Activated CD4-positive, alpha-beta memory T cell treated with anti-CD3 and anti-CD28 coated beads for 36 hours (primary cell): Measurements from ENCODE around the gene CYP20A1. TPM values are rescaled to one million over a fixed set of nuclear protein-coding genes. Genes with fewer than 3 reads are reported as not detected.
A peak's percentile ranks its signal among the peaks of the same experiment; 100 is the strongest.
"Not testable (repeated sequence)": the region's sequence is repeated elsewhere in the genome, so short reads cannot be mapped to it uniquely, and the experiment has no call there.

Experiments used
- CTCF ChIA-PET: fragments of 350-600 bp; sonication (Branson Sonifier 250); formaldehyde crosslinking; loops from one replicate; lab custom pipeline; 2021; ENCODE audit warnings: antibody characterized with exemption, inconsistent platforms; lab: Charles Lee
- POLR2A ChIA-PET: fragments of 350-600 bp; sonication (Branson Sonifier 250); formaldehyde crosslinking; loops from one replicate; lab custom pipeline; 2021; ENCODE audit warnings: antibody characterized with exemption; lab: Charles Lee
- DNase-seq: peaks from one replicate; pipeline ENCODE4 v3.0.0-alpha.2; 2020
- H3K27ac Mint-ChIP-seq: one replicate; pipeline ENCODE4 v1.8.0; 2021; ENCODE audit warnings: mixed read lengths
- H3K27me3 Mint-ChIP-seq: one replicate; pipeline ENCODE4 v1.8.0; 2021; ENCODE audit warnings: mixed read lengths
- H3K36me3 Mint-ChIP-seq: one replicate; pipeline ENCODE4 v1.8.0; 2021; ENCODE audit warnings: mixed read lengths
- H3K4me1 Mint-ChIP-seq: one replicate; pipeline ENCODE4 v1.8.0; 2021; ENCODE audit warnings: low read depth, mixed read lengths
- H3K4me3 Mint-ChIP-seq: one replicate; pipeline ENCODE4 v1.8.0; 2021; ENCODE audit warnings: mild to moderate bottlenecking, mixed read lengths
- H3K9me3 Mint-ChIP-seq: one replicate; pipeline ENCODE4 v1.8.0; 2021; ENCODE audit warnings: mixed read lengths
- intact Hi-C: fragments of 100-400 bp; cut with micrococcal nuclease; formaldehyde crosslinking; loops from one replicate; pipeline ENCODE4 v1.15.1; 2023
- total RNA-seq, 2 experiments: library from RNA; stranded (reverse); gene quantifications; one replicate each; pipeline ENCODE4 v1.2.3, GENCODE V29; 2021

CYP20A1 gene
- total RNA-seq, 2 experiments from 2014 or later: 22.1 to 24.4 TPM

DNA sequence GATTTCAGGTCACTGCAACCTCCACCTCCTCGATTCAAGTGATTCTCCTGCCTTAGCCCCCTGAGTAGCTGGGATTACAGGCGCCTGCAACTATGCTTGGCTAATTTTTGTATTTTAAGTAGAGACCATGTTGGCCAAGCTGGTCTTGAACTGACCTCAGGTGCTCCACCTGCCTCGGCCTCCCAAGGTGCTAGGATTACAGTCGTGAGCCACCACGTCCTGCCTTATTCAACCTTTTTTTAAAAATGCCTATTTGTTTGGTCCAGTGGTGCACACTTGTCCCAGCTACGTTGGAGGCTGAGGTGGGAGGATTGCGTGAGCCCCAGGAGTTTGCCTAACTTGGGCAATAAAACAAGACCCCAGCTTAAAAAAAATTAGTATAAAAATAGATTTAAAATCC is 43.3 kb downstream of the CYP20A1 start:
- POLR2A ChIA-PET: no interaction called here
- no peaks in the 10 kb centered on the region for H3K27me3 Mint-ChIP-seq
- peaks cover 31% of the 10 kb centered on the region for H3K36me3 Mint-ChIP-seq
- CTCF ChIA-PET: interaction anchor here (0.6 kb wide), 1 partner anchor 19 kb away, joined by 3 read pairs; no protein-coding TSS in a partner anchor
- intact Hi-C loops: no loop called here
- no peaks in the 10 kb centered on the region for H3K9me3 Mint-ChIP-seq
- no peaks in the 10 kb centered on the region for H3K4me1 Mint-ChIP-seq
- H3K27ac Mint-ChIP-seq: no peak overlapping the region
- no peak for DNase-seq
- H3K4me3 Mint-ChIP-seq: no peak overlapping the region

DNA sequence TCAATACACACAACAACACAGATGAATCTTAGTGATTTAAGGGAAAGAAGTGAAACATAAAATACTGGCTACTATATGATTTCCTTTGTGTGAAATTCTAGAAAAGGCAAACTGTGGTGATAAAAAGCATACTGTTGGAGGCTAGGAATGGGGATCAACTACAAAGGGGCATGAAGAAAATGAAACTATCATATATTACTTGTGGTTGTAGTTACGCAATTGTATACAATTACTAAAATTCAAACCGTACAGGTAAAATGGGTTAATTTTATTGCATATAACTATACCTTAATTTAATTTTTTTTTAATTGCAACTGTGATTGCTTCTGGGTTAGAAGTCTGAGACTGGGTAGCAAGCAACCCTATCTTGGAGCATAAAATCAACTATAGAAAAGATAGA is 47.7 kb downstream of the CYP20A1 start:
- Mint-ChIP-seq H3K9me3 (no peaks in the 10 kb centered on the region), H3K27me3 (no peaks in the 10 kb centered on the region), H3K27ac (no peak overlapping the region), H3K36me3 (peaks cover 22% of the 10 kb centered on the region), H3K4me1 (no peaks in the 10 kb centered on the region), H3K4me3 (no peak overlapping the region)
- intact Hi-C loops: no loop called here
- ChIA-PET POLR2A (no interaction called here), CTCF (no interaction called here)
- DNase-seq: no peak

DNA sequence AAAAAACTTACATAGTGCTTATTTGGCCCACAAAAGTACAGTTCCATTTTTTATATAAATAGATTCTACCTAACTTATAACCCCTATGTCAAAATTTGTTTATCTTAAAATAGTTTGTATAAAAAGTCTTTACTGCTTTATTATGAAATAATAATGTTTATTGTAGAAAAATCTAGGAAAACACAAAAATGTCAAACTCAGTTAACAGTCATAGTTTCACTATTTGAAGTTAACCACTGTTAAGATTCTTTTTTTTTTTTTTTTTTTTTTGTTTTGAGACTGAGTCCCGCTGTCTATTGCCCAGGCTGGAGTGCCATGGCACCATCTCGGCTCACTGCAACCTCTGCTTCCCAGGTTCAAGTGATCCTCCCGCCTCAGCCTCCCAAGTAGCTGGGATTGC is 62.8 kb downstream of the CYP20A1 start:
- POLR2A ChIA-PET: interaction anchor here (0.7 kb wide), 1 partner anchor 81 kb away, joined by 5 read pairs; no protein-coding TSS in a partner anchor
- no peak for DNase-seq
- CTCF ChIA-PET: no interaction called here
- Mint-ChIP-seq H3K27me3 (no peaks in the 10 kb centered on the region), H3K27ac (no peak overlapping the region), H3K36me3 (peaks cover 6% of the 10 kb centered on the region), H3K4me1 (no peaks in the 10 kb centered on the region), H3K4me3 (no peak overlapping the region), H3K9me3 (no peaks in the 10 kb centered on the region)
- intact Hi-C loops: no loop called here

DNA sequence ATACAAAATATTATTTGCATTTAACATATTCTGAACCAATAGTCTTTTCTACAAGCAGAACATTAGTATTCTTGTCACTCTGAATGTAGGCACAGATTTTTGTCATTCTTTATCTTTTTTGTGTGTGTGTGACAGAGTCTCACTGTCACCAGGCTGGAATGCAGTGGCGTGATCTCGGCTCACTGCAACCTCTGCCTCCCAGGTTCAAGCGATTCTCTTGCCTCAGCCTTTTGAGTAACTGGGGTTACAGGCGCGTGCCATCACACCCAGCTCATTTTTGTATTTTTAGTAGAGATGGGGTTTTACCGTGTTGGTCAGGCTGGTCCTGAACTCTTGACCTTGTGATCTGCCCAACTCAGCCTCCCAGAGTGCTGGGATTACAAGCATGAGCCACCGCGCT is 63.8 kb downstream of the CYP20A1 start:
- H3K27me3 Mint-ChIP-seq, H3K9me3 Mint-ChIP-seq, CTCF ChIA-PET, H3K27ac Mint-ChIP-seq, DNase-seq, POLR2A ChIA-PET, H3K4me3 Mint-ChIP-seq, H3K4me1 Mint-ChIP-seq, intact Hi-C loops: not testable (repeated sequence)
- peaks cover 12% of the 10 kb centered on the region for H3K36me3 Mint-ChIP-seq

DNA sequence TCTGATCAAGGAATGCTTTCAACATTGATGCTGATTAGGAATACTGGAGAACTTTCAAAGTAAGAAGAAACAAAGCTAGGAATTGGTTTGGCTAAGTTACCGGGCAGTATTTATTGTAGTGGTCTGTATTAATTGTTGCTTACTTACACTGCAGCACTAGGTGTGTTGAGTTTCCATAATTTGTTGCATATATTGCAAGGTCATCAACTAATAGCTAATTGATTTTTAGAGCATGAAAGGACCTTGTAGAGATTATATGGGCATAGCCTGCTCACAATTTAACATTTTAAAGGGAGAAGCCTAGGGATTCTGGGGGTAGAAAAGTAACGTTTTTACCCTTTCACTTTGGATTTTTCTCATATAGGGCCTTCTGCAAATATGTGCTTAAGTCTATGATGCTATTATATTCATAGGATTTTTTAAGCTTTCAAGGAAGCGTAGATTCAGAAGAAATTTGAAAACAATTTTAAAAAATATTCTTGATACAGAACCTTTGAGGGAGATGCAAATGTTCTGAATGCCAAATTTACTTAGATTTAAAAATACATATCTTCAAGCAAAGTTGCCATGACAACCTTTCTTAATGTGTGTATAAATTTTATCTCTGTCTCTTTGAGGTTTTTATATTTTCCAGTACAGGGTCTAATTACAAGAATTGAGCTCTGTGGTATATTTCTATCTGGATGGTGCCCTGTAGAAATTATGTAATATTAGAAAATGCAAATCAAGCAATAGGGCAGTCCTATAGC is 72.0 kb downstream of the CYP20A1 start:
- intact Hi-C loops: no loop called here
- ChIA-PET POLR2A (no interaction called here), CTCF (no interaction called here)
- Mint-ChIP-seq H3K27me3 (no peaks in the 10 kb centered on the region), H3K27ac (no peak overlapping the region), H3K4me1 (no peaks in the 10 kb centered on the region), H3K36me3 (peaks cover 28% of the 10 kb centered on the region), H3K9me3 (peaks cover 5% of the 10 kb centered on the region), H3K4me3 (no peak overlapping the region)
- no peak for DNase-seq

DNA sequence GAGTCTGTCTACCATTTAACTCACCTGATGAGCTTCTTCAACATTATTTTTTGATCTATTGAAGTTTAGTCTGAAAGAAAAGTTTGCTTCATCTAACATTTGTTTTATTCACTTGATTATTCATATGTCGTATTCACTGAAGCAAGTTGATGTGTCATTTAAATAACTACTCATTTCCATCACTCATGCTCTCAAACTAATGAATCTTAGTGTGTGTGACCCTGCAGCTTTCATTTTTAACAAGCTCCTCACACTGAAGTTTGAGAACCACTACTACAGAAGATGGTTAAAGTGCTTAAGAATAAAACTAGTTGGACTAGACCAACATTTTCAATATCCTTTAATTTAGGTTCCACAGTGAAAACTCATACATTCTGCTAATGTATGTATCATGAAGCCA is 87.5 kb downstream of the CYP20A1 start:
- CTCF ChIA-PET: interaction anchor here (0.7 to 1.4 kb wide), 4 partner anchors 10 to 128 kb away, joined by 3 to 5 read pairs (median 4); no protein-coding TSS in a partner anchor
- Mint-ChIP-seq H3K27me3 (no peaks in the 10 kb centered on the region), H3K27ac (peak overlapping the region; percentile 13), H3K9me3 (no peaks in the 10 kb centered on the region), H3K4me3 (no peak overlapping the region), H3K4me1 (peaks cover 31% of the 10 kb centered on the region), H3K36me3 (peaks cover 4% of the 10 kb centered on the region)
- intact Hi-C loops: loop anchor here (5.0 to 10.0 kb wide), 3 partner anchors 312 to 488 kb away; partner anchors contain the start of genes CARF, NBEAL1 and WDR12
- POLR2A ChIA-PET: no interaction called here
- no peak for DNase-seq

DNA sequence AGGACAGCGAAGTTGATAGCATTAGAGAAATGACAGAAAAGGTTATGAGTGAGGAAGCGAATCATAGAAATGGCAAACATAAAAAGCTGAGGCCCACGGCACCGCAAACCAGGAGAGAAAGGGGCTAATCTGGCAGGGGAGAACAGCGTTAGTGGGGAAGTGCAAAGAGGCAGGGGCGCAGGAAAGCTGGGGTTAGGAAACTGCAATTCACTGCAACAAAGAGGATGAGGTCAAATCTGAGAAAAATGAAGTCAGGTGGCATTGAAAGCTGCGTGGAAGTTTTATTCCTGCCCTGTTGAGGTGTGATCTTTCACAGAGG is 88.7 kb downstream of the CYP20A1 start:
- peaks cover 4% of the 10 kb centered on the region for H3K36me3 Mint-ChIP-seq
- ChIA-PET CTCF (no interaction called here), POLR2A (interaction anchor here (1.5 kb wide), 1 partner anchor 88 kb away, joined by 4 read pairs; no protein-coding TSS in a partner anchor)
- H3K9me3 Mint-ChIP-seq: no peaks in the 10 kb centered on the region
- intact Hi-C loops: loop anchor here (5.0 to 10.0 kb wide), 3 partner anchors 313 to 487 kb away; partner anchors contain the start of genes CARF, NBEAL1 and WDR12
- peak overlapping the region; percentile 55 for H3K27ac Mint-ChIP-seq
- peaks cover 33% of the 10 kb centered on the region for H3K4me1 Mint-ChIP-seq
- peak overlapping the region; percentile 82 for H3K4me3 Mint-ChIP-seq
- H3K27me3 Mint-ChIP-seq: no peaks in the 10 kb centered on the region
- DNase-seq: peak; percentile 27

DNA sequence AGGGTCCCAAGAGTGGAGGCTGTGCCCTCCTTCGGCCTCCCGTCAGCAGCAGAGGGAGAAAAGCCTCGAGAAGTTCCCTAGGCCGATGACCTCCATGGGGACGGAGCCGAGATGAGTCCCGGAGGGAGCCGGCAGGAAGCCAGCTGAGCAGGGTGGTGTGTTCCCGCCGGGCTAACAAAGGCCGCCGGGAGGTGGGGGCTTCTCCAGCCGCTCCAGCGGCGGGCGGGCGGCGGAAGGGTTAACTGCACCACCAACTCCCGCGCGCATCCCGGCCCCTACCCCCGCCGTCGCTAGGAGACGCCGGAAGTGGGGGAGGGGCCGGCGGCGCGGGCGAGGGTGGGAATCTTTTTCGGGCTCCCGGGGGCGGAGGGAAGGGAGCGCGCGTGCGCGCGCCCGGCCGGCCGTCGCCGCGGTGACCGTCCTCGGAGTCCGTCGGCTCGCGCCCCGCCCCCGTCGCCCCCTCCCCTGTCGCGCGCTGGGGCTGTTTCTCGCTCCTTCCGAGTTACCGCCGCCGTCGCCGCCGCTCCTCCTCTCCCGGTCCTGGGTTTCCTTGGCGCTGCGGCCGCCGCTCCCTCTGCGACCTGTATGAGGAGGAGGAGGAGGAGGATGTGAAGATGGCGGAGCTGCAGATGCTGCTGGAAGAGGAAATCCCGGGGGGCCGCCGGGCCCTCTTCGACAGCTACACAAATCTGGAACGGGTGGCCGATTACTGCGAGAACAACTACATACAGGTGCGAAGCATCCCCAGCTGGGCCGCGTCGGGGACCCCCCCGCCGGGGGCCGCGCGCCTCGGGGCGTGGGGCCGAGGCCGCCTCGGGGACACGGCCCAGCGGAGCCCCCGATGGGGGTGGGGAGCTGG is 89.3 kb downstream of the CYP20A1 start, which contains the start of gene ABI2:
Gene ABI2, plus strand, starts transcription at position 494 of the 859 bp plus-strand sequence. Its CDS starts 121 bp downstream, at position 615.
- Mint-ChIP-seq H3K4me1 (peaks cover 33% of the 10 kb centered on the region), H3K4me3 (peak within 1 kb of the TSS; percentile 86), H3K27ac (peak within 1 kb of the TSS; percentile 79), H3K36me3 (peaks cover 4% of the 10 kb centered on the region), H3K9me3 (no peaks in the 10 kb centered on the region), H3K27me3 (no peaks in the 10 kb centered on the region)
- intact Hi-C loops: loop anchor here (1.0 to 10.0 kb wide), 4 partner anchors 89 to 487 kb away; partner anchors contain the start of genes CARF, CYP20A1, NBEAL1 and WDR12
- ChIA-PET POLR2A (interaction anchor here (0.9 to 1.5 kb wide), 2 partner anchors 89 to 423 kb away, joined by 3 to 4 read pairs; no protein-coding TSS in a partner anchor), CTCF (no interaction called here)
- DNase-seq: peak; percentile 76

DNA sequence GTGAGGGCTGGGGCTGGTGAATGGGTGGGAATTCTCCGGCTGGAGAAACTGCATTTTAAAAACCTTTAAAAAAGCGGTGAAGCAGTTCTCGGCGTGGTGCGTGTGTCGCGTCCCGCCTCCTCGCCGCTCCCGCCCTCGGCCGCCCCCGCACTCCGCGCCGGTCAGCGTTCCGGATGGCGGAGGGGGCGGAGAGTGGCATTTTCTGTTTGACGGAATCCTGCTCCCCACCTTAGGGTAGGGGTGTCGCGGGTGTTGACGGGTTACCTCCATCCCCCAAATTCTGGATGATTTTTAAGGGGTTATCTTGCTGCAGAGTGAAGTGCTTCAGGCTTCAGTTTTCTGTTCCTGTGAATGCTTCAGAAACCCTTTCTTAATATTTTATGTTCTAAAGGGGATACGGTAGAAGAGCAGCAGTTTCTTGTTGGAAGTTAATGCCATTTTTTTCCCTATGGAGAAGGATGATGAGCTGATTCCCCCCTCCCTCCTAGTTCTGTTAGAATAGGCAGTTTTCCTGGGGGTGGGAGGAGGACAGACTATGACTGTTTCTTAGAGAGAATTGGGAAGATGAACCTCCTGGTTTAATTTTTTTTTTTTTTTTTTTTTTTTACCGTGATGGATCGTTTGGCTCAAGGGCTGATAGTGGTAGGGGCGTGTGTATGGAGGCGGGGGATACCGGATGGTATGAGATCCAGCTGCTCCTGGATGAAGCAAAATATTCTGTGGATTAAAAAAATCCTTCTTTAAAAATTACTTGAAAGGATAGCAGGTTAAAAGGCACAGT is 90.1 kb downstream of the CYP20A1 start:
- no peaks in the 10 kb centered on the region for H3K9me3 Mint-ChIP-seq
- peak overlapping the region; percentile 74 for H3K27ac Mint-ChIP-seq
- intact Hi-C loops: loop anchor here (1.0 to 10.0 kb wide), 4 partner anchors 90 to 486 kb away; partner anchors contain the start of genes CARF, CYP20A1, NBEAL1 and WDR12

DNA sequence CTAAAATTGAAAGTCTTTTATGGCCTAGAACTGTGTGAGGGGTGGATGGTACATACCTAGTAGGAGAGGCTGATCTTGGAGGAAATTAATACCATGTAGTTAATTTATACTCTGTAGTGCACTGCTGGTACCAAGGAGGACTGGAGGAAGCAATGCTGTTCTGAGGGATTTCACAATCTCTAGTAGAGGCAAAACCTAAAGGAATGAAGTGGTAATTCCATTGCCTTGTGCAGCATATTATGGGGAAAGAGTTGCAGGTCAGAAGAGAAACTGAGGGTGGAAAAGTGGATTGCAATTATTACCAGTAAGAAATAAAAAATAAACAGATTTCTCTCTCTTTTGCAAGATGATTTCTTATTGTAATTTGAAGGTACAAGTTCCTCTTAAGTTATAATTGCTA is 91.6 kb downstream of the CYP20A1 start:
- intact Hi-C loops: no loop called here
- Mint-ChIP-seq H3K27ac (no peak overlapping the region), H3K4me3 (peak overlapping the region; percentile 86), H3K27me3 (no peaks in the 10 kb centered on the region), H3K4me1 (peaks cover 37% of the 10 kb centered on the region), H3K36me3 (peaks cover 8% of the 10 kb centered on the region), H3K9me3 (no peaks in the 10 kb centered on the region)
- ChIA-PET CTCF (no interaction called here), POLR2A (no interaction called here)
- DNase-seq: no peak

More for the DNA sequence above, 90.1 kb downstream of the CYP20A1 start:
- Mint-ChIP-seq H3K4me1 (peaks cover 37% of the 10 kb centered on the region), H3K36me3 (peaks cover 4% of the 10 kb centered on the region), H3K27me3 (no peaks in the 10 kb centered on the region), H3K4me3 (peak overlapping the region; percentile 86)
- peak; percentile 69 for DNase-seq
- ChIA-PET CTCF (interaction anchor here (0.7 kb wide), 1 partner anchor 60 kb away, joined by 4 read pairs; no protein-coding TSS in a partner anchor), POLR2A (interaction anchor here (0.9 to 1.5 kb wide), 2 partner anchors 89 to 422 kb away, joined by 3 to 4 read pairs; no protein-coding TSS in a partner anchor)

DNA sequence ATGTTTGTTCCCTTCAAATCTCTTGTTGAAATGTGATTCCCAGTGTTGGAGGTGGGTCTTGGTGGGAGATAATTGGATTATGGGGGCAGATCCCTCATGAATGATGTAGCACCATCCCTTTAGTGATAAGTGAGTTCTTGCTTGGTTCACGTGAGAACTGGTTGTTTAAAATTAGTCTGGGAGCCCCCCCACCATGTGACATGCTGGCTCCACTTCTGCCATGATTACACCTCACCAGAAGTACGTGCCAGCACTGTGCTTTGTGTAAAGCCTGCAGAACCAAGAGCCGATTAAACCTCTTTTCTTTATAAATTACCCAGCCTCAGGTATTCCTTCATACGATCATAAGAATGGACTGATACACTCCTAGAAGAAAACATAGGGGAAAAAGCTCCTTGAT is 99.5 kb downstream of the CYP20A1 start:
- CTCF ChIA-PET: no interaction called here
- H3K9me3 Mint-ChIP-seq: no peaks in the 10 kb centered on the region
- H3K4me1 Mint-ChIP-seq: peaks cover 1% of the 10 kb centered on the region
- peaks cover 4% of the 10 kb centered on the region for H3K36me3 Mint-ChIP-seq
- no peak for DNase-seq
- no peak overlapping the region for H3K27ac Mint-ChIP-seq
- H3K4me3 Mint-ChIP-seq: no peak overlapping the region
- intact Hi-C loops: no loop called here
- H3K27me3 Mint-ChIP-seq: no peaks in the 10 kb centered on the region
- POLR2A ChIA-PET: no interaction called here
